ENCODE data around the gene NAP1L2.

NAP1L2 gene, protein sequence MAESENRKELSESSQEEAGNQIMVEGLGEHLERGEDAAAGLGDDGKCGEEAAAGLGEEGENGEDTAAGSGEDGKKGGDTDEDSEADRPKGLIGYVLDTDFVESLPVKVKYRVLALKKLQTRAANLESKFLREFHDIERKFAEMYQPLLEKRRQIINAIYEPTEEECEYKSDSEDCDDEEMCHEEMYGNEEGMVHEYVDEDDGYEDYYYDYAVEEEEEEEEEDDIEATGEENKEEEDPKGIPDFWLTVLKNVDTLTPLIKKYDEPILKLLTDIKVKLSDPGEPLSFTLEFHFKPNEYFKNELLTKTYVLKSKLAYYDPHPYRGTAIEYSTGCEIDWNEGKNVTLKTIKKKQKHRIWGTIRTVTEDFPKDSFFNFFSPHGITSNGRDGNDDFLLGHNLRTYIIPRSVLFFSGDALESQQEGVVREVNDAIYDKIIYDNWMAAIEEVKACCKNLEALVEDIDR

DNA sequence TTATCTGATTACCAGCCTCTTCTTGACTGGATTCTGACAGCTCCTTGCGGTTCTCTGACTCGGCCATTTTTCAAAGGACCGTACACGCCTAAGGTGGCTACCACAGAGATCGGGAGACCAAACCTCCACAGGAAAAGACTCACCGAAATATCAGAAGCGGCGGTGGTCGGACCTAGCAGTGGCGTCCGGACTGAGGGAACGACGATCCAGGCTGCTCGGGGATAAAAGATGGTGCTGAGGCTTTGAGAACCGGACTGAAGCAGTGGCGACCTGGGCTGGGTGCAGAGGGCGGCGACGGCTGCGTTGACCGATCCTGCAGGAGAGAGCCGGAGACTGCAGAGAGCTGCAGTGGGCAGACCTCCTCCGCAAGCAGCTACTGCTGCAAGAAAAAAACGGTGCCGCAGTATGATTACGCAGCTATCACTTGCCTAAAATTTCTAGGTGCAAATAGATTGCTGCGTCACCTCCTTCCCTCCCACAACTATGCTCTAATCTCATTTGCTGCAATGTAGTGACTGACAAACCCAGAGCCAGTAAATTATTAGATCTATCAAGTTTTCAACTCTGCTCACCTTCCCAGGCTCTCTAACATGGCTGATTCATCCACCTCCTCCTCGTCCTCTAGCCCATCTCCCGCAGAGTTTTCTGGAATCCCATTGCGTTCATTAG is at the start of gene NAP1L2:
NAP1L2 (minus strand) TSS at position 426 of the 669 bp plus-strand sequence; CDS start at position 67, 359 bp downstream.
- H3K4me3 ChIP-seq (replicated peaks; ENCODE audit: low read depth, low read length): peak within 1 kb of the TSS; percentile 19
- peak; percentile 4 for DNase-seq (ENCODE audit: low read depth)
- TF ChIP-seq CTCF (IDR thresholded peaks at IDR 0.05; ENCODE audit: low read length, missing control alignments): no peak

DNA sequence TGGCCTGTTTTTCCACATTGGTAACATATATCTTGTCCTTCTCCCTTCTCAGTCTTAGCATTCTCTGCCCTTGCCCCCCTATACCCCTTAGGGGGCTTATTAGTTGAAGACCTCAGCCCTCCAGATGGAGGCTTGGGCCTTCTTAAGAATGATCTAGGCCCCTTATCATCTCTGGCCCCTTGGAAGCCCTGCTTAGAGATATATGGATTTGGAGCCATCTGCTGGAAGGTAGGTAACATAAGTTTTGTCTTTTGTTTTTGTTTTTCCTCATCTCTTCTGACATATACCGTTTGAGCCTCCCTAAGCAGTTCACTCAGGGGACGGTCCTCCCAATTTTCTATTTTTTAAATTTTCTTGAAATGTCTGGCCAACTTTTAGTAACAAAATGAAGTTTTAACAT is 48.3 kb upstream of the NAP1L2 start:
- no peak overlapping the region for H3K4me3 ChIP-seq (replicated peaks; ENCODE audit: low read depth, low read length)
- no peak for TF ChIP-seq CTCF (IDR thresholded peaks at IDR 0.05; ENCODE audit: low read length, missing control alignments)
- DNase-seq (ENCODE audit: low read depth): no peak

DNA sequence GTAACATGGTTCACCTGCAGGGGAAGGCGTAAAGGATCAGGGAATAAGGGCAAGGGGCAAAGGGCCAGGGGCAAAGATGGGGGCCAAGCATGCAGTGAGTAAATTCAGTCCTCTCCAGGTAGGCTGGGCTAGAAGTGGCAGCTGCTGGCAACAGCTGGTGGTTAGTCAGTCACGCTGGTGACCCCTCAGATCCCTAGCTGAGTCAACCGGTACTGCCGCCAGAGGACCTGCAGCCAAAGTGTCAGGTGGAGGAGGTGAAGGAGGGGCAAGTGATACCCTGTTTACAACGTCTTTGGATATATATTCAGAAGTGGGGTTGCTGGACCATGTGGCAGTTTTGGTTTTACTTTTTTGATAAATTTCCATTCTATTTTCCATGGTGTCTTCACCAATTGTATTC is 24.6 kb upstream of the NAP1L2 start:
- no peak for TF ChIP-seq CTCF (IDR thresholded peaks at IDR 0.05; ENCODE audit: low read length, missing control alignments)
- no peak overlapping the region for H3K4me3 ChIP-seq (replicated peaks; ENCODE audit: low read depth, low read length)
- no peak for DNase-seq (ENCODE audit: low read depth)

DNA sequence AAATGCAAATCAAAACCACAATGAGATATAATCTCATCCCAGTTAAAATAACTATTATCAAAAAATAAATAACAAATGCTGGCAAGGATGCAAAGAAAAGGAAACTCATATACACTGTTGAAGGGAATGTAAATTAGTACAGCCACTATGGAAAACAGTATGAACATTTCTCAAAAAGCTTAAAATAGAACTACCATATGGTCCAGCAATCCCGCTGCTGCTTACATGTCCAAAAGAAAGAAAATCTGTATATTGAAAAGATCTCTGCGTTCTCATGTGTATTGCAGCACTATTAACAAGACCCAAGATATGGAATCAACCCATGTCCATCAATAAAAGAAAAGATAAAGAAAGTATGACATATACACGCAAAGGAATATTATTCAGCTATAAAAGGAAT is 3.0 kb upstream of the NAP1L2 start:
- H3K4me3 ChIP-seq (replicated peaks; ENCODE audit: low read depth, low read length): no peak overlapping the region
- no peak for DNase-seq (ENCODE audit: low read depth)
- TF ChIP-seq CTCF (IDR thresholded peaks at IDR 0.05; ENCODE audit: low read length, missing control alignments): no peak

GRCh38 chrX:73215246-73215645 is 595 bp upstream of the NAP1L2 start:
- TF ChIP-seq CTCF (IDR thresholded peaks at IDR 0.05; ENCODE audit: low read length, missing control alignments): no peak
- H3K4me3 ChIP-seq (replicated peaks; ENCODE audit: low read depth, low read length): no peak overlapping the region
- DNase-seq (ENCODE audit: low read depth): no peak

DNA sequence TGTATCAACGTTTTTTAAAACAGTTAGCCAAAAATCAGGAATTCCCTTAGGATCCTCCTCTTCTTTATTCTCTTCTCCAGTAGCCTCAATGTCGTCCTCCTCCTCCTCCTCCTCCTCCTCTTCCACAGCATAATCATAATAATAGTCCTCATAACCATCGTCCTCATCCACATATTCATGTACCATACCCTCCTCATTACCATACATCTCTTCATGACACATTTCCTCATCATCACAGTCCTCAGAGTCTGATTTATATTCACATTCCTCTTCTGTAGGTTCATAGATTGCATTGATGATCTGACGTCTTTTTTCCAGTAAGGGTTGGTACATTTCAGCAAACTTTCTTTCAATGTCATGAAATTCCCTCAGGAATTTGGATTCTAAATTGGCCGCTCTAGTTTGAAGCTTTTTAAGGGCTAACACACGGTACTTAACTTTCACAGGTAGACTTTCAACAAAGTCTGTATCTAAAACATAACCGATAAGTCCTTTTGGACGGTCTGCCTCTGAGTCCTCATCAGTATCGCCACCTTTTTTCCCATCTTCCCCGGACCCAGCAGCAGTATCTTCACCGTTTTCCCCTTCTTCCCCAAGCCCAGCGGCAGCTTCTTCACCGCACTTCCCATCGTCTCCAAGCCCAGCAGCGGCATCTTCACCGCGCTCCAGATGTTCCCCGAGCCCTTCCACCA is 771 bp downstream of the NAP1L2 start:
- no peak for TF ChIP-seq CTCF (IDR thresholded peaks at IDR 0.05; ENCODE audit: low read length, missing control alignments)
- DNase-seq (ENCODE audit: low read depth): no peak
- H3K4me3 ChIP-seq (replicated peaks; ENCODE audit: low read depth, low read length): peak overlapping the region; percentile 19
